Pulmonary artery endothelial cell (primary cell): ENCODE measurements around the gene RANBP9. TPM values are rescaled to one million over a fixed set of nuclear protein-coding genes. Genes with fewer than 3 reads are reported as not detected.

ENCODE experiments used
- DNase-seq: peaks from one replicate; pipeline ENCODE4 v3.0.0-alpha.2; 2011; ENCODE audit warnings: low read depth, low spot score
- total RNA-seq: library from RNA; depleted of rRNA; stranded (reverse); fragments of >200 nt; gene quantifications from 2 replicates; pipeline ENCODE4 v1.2.3, GENCODE V29; 2014

The RANBP9 gene
- total RNA-seq: 23.1 and 24.6 TPM in 2 replicates

DNA sequence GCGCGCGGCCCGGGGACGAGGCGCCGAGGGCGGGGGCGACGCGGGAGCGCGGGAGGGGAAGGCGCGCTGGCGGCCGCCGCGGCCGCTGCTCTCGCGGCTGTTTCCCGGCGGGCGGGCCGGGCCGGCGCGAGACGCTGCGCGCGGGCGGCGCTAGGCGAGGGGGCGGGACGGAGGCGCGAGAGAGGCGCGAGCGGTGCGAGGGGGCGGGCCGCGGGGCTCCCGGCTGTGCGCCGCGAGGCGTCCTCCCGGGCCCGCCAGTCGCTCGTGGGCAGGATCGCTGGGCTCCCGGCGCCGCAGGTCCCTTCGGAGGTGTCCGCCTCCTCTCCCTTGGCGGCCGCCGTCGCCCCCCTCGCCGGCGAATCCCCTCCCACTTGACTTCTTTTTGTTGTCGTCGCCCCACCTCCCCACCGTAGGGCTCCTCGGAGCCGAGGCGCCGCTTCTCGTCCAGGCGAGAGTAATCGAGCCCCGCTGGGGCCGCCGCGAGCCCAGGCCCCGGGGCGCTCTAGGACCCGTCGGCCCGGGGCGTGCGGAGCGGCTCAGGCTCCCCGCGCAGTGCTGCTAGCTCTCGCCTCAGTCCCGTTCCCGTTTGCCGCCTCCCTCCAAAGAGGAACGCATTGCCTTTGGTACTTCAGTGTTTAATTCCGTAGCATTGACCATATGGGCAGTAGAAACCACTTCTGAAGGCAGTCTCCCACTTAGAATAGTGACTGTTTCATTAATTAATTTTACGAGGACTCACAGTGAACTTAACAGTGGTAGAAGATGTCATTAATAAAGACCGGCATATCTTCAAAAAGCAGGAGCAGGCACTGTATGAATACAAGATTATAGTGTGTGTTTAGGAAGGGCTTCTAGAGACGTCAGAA is at the start of gene RANBP9:
Gene RANBP9, minus strand, starts transcription at position 103 of the 866 bp plus-strand sequence. CDS start 330 bp downstream, outside the sequence.
- DNase-seq: peak; percentile 49

DNA sequence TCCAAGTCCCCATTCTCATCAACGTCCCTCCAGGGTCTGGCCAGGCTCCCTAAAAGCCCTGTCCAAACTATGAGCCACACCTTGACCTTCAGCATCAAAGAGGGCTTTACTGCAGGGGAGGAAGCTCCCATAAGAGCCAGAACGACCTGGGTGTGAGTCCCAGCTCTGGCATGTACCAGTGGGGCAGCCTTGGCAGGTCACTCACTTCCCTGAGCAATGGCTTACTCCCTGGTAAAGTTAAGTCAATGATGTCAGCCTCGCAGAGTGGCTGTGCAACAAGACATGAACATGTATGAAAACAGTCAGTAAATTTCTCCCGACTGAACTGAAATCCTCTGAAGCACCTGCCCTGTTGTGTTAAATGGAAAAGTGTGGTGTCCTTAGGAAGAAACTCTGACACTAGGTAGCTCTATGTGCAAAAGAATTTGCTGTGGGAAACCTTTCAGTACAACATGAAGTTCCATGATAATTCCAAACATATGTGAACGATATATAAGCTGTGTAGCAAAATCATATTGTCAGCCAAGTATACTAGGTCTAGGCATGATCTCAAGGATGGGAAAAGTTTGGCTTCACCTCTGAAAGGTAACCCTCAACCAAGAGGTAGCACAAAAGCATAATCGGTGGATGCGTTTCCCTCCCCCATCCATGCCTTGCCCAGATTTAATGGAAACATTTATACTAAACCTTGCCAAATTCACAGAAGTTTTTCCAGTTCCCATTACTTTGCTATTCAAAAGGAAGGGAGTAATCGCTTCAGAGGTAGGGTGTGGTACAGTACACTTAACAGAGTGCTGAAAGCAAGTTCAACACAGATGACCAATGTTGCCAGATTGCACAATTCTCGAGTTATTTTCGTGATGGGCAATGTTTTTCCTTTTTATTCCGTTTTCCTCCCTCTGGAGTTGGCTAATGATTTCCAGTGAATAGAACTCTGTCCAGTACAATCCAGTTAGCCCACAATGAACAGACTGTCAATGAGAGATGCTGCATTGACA is 49.0 kb upstream of the RANBP9 start:
- DNase-seq: no peak

DNA sequence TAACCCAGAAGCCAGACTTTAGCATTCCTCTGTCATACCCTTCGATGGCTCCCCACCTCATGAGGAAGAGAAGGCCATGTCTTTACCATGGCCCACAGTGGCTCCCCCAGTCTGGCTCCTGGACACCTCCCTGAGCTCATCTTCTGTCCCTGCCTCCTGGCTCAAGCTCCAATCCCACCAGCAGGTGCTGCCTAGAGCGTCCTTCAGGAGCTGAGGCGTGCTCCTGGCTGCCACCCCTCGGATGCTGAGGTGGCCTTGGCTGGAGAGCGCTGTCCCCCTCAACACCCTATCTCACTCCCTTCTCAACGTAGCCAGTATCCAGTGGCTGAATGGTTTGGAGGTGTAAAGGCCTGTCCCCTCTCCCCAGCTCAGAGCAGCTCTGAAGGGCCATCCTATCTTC is 47.4 kb upstream of the RANBP9 start:
- DNase-seq: no peak

DNA sequence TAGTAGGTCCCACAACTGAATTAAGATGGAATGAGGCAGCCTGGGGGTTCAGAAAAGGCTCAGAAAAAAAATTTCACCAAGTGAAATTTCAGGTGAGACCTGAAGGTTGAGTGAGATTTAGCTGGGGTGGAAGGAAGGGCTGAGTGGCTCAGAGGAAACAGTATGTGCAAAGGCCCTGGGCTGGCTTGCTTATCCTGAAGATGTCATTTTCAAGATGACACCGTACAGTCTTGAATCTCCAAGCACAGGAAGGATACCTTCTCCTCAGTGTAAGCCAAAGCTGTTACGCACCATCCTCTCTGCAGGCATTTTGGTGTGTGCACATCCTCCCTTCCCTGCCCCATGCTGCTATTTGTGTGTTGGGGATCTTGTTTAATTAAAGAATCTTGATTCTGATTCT is 43.0 kb upstream of the RANBP9 start:
- no peak for DNase-seq

DNA sequence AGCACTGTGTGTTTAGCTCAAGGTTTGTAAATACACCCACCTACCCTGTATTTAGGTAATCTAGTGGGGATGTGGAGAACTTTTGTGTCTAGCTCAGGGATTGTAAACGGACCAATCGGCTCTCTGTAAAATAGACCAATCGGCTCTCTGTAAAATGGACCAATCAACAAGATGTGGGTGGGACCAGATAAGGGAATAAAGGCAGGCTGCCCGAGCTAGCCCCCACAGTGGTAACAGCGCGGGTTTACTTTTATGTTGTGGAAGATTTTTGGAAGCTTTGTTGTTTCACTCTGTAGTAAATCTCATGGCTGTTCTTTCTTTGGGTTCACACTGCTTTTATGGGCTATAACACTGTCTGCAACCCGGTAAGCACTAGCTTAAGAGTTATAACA is 32.1 kb upstream of the RANBP9 start:
- no peak for DNase-seq

DNA sequence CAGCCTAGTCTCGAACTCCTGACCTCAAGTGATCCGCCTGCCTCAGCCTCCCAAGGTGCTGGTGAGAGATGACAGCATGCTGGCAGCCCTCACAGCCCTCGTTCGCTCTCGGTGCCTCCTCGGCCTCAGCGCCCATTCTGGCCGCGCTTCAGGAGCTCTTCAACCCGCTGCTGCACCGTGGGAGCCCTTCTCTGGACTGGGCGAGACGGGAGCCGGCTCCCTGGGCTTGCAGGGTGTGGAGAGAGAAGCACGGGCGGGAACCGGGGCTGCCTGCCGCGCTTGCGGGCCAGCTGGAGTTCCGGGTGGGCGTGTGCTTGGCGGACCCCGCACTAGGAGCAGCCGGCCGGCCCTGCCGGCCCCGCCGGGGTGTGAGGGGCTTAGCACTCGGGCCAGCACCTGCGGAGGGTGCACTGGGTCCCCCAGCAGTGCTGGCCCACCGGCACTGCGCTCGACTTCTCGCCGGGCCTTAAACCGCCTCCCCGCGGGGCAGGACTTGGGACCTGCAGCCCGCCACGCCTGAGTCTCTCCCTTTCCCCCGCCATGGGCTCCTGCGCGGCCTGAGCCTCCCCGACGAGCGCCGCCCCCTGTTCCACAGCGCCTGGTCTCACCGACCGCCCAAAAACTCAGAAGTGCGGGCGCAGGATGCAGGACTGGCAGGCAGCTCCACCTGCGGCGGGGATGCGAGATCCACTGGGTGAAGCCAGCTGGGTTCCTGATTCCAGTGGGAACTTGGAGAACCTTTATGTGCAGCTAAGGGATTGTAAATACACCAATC is 31.5 kb upstream of the RANBP9 start:
- no peak for DNase-seq

DNA sequence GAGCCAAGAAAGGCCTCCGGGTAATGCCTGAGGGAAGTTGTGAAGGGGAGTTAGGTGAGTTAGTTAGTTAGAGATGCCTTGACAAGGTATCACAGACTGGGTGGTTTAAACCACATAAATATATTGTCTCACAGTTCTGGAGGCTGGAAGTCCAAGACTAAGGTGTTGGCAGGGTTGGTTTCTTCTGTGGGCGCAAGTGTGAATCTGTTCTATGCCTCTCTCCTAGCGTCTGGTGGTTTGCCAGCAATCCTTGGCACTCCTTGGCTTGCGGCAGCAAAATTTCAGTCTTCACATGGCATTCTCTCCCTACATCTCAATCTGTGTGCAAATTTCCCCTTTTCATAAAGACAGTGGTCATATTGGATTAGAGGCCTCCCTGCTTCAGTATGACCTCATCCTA is 29.7 kb upstream of the RANBP9 start:
- no peak for DNase-seq

DNA sequence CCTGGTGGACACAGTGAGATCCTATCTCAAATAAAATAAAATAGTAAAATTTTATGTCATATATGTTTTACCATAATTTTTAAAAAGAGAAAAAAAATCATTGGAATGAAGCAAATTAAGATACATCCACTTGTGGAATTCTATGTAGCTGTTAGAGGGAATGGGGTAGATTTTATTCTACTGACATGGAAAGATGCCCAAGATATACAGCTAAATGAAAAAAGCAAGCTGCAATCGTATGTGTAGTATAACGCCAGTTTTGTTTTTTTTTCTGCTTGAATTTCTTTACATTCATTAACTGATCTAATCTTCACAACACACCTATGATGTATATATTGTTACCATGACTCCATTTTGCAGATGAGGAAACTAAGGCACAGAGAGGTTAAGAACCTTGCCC is 23.4 kb upstream of the RANBP9 start:
- DNase-seq: no peak

DNA sequence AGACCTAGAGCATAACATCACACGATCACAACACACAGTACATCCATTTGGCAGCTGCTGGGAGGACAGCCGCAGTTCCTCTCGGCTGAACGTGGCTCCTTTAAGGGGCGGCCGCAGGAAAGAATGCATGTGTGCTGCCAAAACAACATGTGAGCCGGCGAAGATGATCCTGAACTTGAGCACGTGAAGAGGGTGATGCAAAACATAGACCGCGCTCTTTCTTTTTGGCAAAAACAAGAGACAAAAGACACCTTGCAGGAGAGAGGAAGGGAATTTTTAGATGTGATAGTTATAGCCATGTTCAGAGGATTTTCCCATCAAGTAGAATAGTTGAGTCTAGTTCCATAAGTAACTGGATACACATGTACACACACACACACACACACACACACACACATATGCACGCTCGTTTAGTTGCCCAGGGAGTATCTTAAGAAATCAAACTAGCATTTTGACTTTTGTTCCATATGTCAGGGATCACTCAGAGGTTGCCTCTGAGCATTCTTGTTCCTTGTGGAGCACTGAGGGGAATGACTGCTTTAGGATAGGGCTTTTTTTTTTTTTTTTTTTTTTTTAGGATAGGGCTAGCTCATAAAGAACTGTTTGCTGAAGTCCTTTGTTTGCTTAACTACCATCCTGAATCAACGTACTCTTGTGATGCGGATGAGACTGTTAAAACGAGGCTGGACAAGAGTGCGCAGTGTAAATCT is 21.7 kb upstream of the RANBP9 start:
- DNase-seq: no peak

DNA sequence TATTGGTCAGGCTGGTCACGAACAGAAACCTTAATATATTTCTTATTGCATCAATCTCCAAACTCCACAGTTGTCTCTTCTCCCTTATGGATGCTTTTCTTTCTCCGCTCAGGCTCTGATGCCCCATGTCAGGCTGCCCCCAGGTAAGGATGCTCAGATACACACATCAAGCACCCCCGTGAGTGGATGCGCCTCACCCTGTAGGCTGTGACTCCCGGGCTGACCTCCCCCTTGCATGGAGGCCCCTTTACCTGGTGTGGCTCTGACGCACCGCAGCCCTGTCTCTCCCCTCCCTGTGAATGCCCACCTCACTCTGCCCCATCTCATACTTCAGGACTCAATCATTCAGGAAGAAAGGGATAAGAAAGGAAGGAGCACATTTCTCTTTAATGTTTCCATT is 19.1 kb upstream of the RANBP9 start:
- no peak for DNase-seq

DNA sequence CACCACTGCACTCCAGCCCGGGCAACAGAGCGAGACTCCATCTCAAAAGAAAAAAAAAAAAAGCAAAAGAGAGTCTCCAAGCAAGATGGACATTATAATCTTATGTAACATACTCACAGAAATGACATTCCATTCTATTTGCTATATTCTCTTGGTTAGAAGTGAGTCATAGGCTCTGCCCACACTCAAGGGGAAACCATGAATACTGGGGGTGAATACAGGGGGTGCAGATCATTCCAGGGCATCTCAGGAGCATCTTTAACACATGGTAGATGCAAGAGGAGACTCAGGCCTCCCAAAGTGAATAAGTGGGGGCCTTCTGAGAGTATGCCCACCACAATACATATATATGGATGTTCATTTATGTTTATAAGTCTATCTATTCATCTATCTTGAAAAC is 18.3 kb upstream of the RANBP9 start:
- no peak for DNase-seq

DNA sequence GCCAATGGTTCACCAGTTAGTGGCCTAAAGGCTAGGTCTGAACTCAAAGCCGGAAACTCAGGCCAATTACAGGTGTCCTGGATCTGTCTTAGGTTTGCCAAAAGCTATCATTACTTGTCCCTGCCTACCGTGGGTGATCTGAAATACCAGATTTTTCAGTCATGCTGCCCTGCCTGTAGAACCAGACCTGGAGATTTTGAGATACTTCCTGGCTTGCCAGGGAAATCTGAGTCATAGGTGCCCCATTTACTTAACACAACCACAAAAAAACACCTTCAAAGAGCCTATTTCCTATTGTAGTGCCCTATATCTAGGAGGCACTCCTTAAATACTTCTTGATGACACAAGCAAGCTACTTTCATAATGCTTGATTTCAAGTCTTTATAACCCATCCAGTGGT is 13.9 kb upstream of the RANBP9 start:
- no peak for DNase-seq

DNA sequence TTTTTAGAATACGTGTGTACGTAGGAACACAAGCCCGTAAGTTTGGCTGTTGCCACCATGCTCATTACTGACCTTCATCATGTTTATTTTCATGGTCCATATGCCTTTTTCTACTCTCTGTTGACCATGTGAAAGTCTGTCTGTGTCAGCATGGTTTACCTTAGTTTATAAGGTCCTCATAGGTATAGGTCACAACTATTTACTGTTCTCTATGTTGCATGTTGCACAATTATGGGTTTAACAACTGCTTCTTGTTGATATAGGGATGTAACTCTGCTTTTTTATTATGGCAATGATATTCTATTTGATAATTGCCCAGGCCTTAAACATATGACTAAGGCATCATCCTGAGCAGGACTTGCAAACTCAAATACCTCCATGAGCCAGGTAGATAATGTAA is 13.4 kb upstream of the RANBP9 start:
- no peak for DNase-seq

DNA sequence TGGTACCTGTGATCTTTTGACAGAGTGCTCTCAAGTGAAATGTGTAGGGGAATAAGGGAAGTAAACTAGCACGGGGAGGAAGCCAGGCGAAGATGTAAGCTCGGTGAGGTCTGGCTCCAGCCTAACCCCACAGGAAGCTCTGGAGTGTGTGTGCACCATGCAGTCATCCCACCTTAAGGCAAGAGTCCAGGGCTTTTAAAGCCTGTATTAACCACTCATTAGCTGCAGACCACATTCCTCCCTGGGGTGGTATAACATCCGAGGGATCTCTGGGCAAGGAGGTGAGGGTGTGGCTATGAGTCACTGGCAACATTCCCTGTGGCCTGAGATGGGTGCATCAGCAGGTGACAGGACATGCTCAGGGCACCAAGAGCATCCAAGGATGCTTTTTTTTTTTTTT is 12.5 kb upstream of the RANBP9 start:
- DNase-seq: no peak

DNA sequence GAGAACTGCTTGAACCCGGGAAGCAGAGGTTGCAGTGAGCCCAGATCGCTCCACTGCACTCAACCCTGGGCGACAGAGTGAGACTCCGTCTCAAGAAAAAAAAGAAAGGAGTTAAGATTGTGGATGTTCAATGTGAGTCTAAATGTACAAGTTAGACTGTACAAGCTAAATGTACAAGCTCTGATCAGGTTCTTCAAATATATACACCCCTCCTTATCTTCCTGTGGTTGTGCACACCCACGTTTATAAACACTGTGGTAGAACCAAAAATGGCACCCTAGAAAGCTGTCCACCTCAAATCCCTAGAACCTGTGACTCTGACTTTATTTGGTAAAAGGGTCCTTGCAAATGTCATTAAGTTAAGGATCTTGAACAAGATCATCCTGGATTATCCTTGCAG is 11.2 kb upstream of the RANBP9 start:
- DNase-seq: no peak

DNA sequence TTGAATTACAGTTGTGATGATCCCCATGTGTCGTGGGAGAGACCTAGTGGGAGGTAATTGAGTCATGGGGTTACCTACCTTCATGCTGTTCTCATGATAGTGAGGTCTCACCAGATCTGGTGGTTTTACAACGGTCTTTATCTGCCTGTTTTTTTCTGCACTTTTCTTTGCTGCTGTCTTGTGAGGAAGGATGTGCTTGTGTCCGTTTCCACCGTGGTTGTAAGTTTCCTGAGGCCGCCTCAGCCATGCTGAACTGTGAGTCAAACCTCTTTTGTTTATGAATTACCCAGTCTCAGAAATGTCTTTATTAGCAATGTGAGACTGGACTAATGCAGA is 6.5 kb upstream of the RANBP9 start:
- no peak for DNase-seq

DNA sequence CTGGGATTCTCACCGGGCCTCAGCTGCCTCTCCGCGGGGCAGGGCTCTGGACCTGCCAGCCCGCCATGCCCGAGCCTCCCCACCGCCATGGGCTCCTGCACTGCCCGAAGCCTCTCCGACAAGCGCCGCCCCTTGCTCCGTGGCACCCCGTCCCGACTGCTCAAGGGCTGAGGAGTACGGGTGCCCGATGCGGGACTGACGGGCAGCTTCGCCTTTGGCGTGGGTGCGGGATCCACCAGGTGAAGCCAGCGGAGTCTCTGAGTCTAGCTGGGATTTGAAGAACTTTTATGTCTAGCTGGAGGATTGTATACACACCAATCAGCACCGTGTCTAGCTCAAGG is 5.3 kb upstream of the RANBP9 start:
- no peak for DNase-seq

DNA sequence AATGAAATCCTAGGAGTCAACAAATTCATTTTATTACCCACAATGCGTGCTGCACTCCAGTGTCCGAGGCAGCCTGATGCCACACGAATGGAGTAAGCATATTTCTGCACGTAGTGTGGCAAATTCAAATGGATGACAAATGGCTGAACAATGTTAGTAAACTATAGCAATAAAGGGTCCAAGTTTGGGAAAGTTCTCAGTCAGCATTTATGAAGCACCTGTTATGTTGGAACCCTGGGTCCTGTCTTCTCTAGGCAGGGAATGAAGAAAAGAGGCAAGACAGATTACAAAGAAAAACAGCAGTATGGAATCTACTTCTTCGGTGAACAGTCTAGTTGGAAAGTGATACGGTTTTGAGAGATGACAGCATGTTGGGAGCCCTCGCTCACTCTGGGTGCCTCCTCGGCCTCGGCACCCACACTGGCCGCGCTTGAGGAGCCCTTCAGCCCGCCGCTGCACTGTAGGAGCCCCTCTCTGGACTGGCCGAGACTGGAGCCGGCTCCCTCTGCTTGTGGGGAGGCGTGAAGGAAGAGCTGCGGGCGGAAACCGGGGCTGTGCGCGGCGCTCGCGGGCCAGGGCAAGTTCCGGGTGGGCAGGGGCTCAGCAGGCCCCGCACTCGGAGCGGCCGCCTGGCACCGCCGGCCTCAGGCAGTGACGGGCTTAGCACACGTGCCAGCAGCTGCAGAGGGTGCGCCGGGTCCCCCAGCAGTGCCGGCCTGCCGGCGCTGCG is 4.8 kb upstream of the RANBP9 start:
- DNase-seq: no peak

DNA sequence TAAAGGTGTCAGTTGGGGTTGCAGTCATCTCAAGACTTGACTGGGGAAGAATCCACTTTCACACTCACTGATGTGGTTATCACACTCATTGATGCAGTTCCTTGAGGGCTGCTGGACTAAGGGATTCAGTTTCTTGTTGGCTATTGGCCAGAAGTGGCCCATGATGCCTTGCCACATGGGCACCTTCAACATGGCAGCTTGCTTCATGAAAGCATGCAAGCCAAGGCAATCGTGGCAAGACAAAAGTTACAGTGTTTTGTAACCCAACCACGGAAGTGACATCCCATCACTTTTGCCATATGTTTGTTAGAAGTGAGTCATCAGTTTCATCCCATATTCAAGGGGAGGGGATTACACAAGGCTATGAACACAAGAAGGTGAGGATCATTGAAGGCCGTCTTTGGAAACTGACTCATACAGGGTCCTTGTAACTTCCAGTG is 3.8 kb upstream of the RANBP9 start:
- no peak for DNase-seq

DNA sequence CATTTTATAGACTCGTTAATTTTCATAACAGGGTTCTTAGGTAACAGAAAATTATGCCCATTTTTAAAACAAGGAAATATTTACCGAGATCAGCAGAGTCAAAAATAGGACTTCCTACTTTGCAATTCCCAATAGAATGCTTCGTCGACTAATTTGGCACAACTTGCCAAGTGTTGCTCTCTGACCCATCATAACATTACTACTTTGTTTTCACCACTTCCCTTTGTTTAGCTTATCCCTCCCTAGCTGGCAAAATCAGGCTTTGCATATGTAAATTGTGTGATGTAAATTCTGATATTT is 914 bp upstream of the RANBP9 start:
- no peak for DNase-seq

DNA sequence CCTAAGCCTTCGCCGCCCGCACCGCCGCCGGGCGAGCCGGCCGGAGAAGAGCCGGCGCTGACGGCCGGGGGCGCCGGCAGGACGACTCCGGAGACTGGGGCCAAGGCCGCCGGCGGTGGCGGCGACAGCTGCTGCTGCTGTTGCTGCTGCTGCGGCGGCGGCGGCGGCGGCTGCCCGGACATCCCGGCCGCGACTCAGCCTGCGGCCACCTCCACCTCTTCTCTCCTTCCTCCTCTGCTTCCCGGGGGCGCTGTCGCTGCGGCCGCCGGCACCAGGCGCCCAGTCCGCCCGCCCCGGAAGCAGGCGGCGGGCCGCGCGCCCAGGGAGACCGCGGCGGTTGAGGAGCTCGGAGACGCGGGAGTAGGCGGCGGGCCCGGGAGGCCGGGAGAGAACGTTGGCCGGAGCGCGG is 307 bp downstream of the RANBP9 start:
- DNase-seq: no peak
